Neural cell (in vitro differentiated cells): ENCODE results near the gene ARF1.

Experiments
- CTCF ChIP-seq: fragments of 450-650 bp; IDR thresholded peaks from 2 replicates; pipeline ENCODE4 v1.5.1; 2014; ENCODE audit warnings: antibody characterized with exemption, mild to moderate bottlenecking, moderate library complexity; ENCODE audit not compliant: poor library complexity, severe bottlenecking
- EP300 ChIP-seq: fragments of 450-650 bp; conservative IDR thresholded peaks from 2 replicates; pipeline ENCODE4 v1.6.1; 2014; ENCODE audit warnings: antibody characterized with exemption, mild to moderate bottlenecking, moderate library complexity; ENCODE audit not compliant: poor library complexity, severe bottlenecking
- EZH2 ChIP-seq: fragments of 200-600, 300-800 bp; shearing (Covaris generic), sonication (generic); IDR thresholded peaks from 2 replicates; pipeline ENCODE4 v1.6.1; 2014; ENCODE audit warnings: antibody characterized with exemption, low read length, borderline replicate concordance, mild to moderate bottlenecking; ENCODE audit not compliant: insufficient read depth, poor library complexity, severe bottlenecking
- MXI1 ChIP-seq: fragments of 450-650 bp; conservative IDR thresholded peaks from 2 replicates; pipeline ENCODE4 v1.6.1; 2014; ENCODE audit warnings: antibody characterized with exemption, mild to moderate bottlenecking; ENCODE audit not compliant: poor library complexity, severe bottlenecking
- POLR2AphosphoS5 ChIP-seq: IDR thresholded peaks from 2 replicates; pipeline ENCODE4 v1.6.1; 2012
- REST ChIP-seq: IDR thresholded peaks from 2 replicates; pipeline ENCODE4 v1.6.1; 2012; ENCODE audit warnings: borderline replicate concordance
- SMC3 ChIP-seq: fragments of 450-650 bp; conservative IDR thresholded peaks from 2 replicates; pipeline ENCODE4 v1.6.1; 2014; ENCODE audit warnings: antibody characterized with exemption, mild to moderate bottlenecking, moderate library complexity; ENCODE audit not compliant: poor library complexity

- TF ChIP-seq REST (no peak), CTCF (no peak), EZH2 (no peak), POLR2AphosphoS5 (no peak), SMC3 (no peak), EP300 (no peak), MXI1 (no peak)
These were observed 44.0 kb upstream of the ARF1 start for GRCh38 chr1:228038387-228039005.
